ENCODE data around the gene CEACAM6.
"Not testable (repeated sequence)": the region's sequence is repeated elsewhere in the genome, so short reads cannot be mapped to it uniquely, and the experiment has no call there.

Gene CEACAM6

GRCh38 chr19:41783612-41784011 lies 28.3 kb downstream of the CEACAM6 start:
- peak in 1 of 3 donors; percentile 21 for DNase-seq
- Histone ChIP-seq H3K4me1 (ENCODE audit: control extremely low read depth in 1 of 4, control insufficient read depth in 4 of 4, insufficient read depth in 4 of 4, low read length in 3 of 4) (peaks cover 8 to 38% (median 21%) of the 10 kb centered on the region in 4 experiments), H3K27me3 (replicated peaks in 2 of 5; ENCODE audit: control insufficient read depth in 4 of 5, insufficient read depth in 5 of 5, low read length in 4 of 5) (no peaks in the 10 kb centered on the region), H3K27ac (ENCODE audit: insufficient read depth in 1 of 2, low read depth in 1 of 2, low read length in 2 of 2, poor library complexity in 1 of 2, severe bottlenecking in 2 of 2) (no peak overlapping the region), H3K36me3 (ENCODE audit: control insufficient read depth in 4 of 4, insufficient read depth in 4 of 4, low read length in 3 of 4) (no peaks in the 10 kb centered on the region), H3K9me3 (ENCODE audit: control extremely low read depth in 1 of 5, control insufficient read depth in 4 of 5, insufficient read depth in 2 of 5, low read depth in 1 of 5, low read length in 4 of 5) (no peaks in the 10 kb centered on the region), H3K4me3 (ENCODE audit: control insufficient read depth in 1 of 7, extremely low read depth in 1 of 7, insufficient read depth in 4 of 7, low read depth in 2 of 7, low read length in 6 of 7) (no peak overlapping the region)
- ChIA-PET CTCF (interaction anchor here (1.4 to 5.5 kb wide), 4 partner anchors 9 to 53 kb away, joined by 3 to 124 read pairs (median 6); partner anchors contain the start of gene CEACAM6), POLR2A (no interaction called here)
- WGBS (ENCODE audit: insufficient coverage) = 28% methylated on average over 3 of the region's 5 CpGs

GRCh38 chr19:41784312-41784711 lies 29.0 kb downstream of the CEACAM6 start:
- WGBS (ENCODE audit: insufficient coverage) = 0% methylated on average over 1 of the region's 3 CpGs
- peak overlapping the region in 2 of 7 experiments; percentile 50 to 66 for H3K4me3 ChIP-seq (ENCODE audit: control insufficient read depth in 1 of 7, extremely low read depth in 1 of 7, insufficient read depth in 4 of 7, low read depth in 2 of 7, low read length in 6 of 7)
- H3K4me1 ChIP-seq (ENCODE audit: control extremely low read depth in 1 of 4, control insufficient read depth in 4 of 4, insufficient read depth in 4 of 4, low read length in 3 of 4) = peaks cover 8 to 38% (median 21%) of the 10 kb centered on the region in 4 experiments
- ChIA-PET POLR2A (interaction anchor here (1.2 kb wide), 1 partner anchor 31 kb away, joined by 7 read pairs; no protein-coding TSS in a partner anchor), CTCF (interaction anchor here (0.8 to 5.5 kb wide), 13 partner anchors 8 to 53 kb away, joined by 3 to 124 read pairs (median 5); partner anchors contain the start of gene CEACAM6)
- H3K36me3 ChIP-seq (ENCODE audit: control insufficient read depth in 4 of 4, insufficient read depth in 4 of 4, low read length in 3 of 4) = no peaks in the 10 kb centered on the region
- H3K27ac ChIP-seq (ENCODE audit: insufficient read depth in 1 of 2, low read depth in 1 of 2, low read length in 2 of 2, poor library complexity in 1 of 2, severe bottlenecking in 2 of 2) = peak overlapping the region; percentile 2 to 21
- H3K27me3 ChIP-seq (replicated peaks in 2 of 5; ENCODE audit: control insufficient read depth in 4 of 5, insufficient read depth in 5 of 5, low read length in 4 of 5) = no peaks in the 10 kb centered on the region
- H3K9me3 ChIP-seq (ENCODE audit: control extremely low read depth in 1 of 5, control insufficient read depth in 4 of 5, insufficient read depth in 2 of 5, low read depth in 1 of 5, low read length in 4 of 5) = no peaks in the 10 kb centered on the region
- peak in 1 of 3 donors; percentile 58 for DNase-seq

GRCh38 chr19:41784743-41785142 lies 29.4 kb downstream of the CEACAM6 start:
- 0% methylated on average over 1 of the region's 4 CpGs for WGBS (ENCODE audit: insufficient coverage)
- DNase-seq = peak; percentile 82 to 93 (median 92)
- Histone ChIP-seq H3K4me3 (ENCODE audit: control insufficient read depth in 1 of 7, extremely low read depth in 1 of 7, insufficient read depth in 4 of 7, low read depth in 2 of 7, low read length in 6 of 7) (peak overlapping the region in 5 of 7 experiments; percentile 38 to 66 (median 59)), H3K36me3 (ENCODE audit: control insufficient read depth in 4 of 4, insufficient read depth in 4 of 4, low read length in 3 of 4) (no peaks in the 10 kb centered on the region), H3K27me3 (replicated peaks in 2 of 5; ENCODE audit: control insufficient read depth in 4 of 5, insufficient read depth in 5 of 5, low read length in 4 of 5) (no peaks in the 10 kb centered on the region), H3K9me3 (ENCODE audit: control extremely low read depth in 1 of 5, control insufficient read depth in 4 of 5, insufficient read depth in 2 of 5, low read depth in 1 of 5, low read length in 4 of 5) (no peaks in the 10 kb centered on the region), H3K27ac (ENCODE audit: insufficient read depth in 1 of 2, low read depth in 1 of 2, low read length in 2 of 2, poor library complexity in 1 of 2, severe bottlenecking in 2 of 2) (peak overlapping the region in 1 of 2 experiments; percentile 2), H3K4me1 (ENCODE audit: control extremely low read depth in 1 of 4, control insufficient read depth in 4 of 4, insufficient read depth in 4 of 4, low read length in 3 of 4) (peaks cover 8 to 38% (median 21%) of the 10 kb centered on the region in 4 experiments)
- ChIA-PET CTCF (interaction anchor here (0.7 to 5.5 kb wide), 16 partner anchors 8 to 78 kb away, joined by 3 to 124 read pairs (median 4); partner anchors contain the start of gene CEACAM6), POLR2A (interaction anchor here (1.2 kb wide), 1 partner anchor 31 kb away, joined by 7 read pairs; no protein-coding TSS in a partner anchor)

- Histone ChIP-seq H3K27me3 (replicated peaks in 2 of 5; ENCODE audit: control insufficient read depth in 4 of 5, insufficient read depth in 5 of 5, low read length in 4 of 5) (no peaks in the 10 kb centered on the region), H3K4me3 (ENCODE audit: control insufficient read depth in 1 of 7, extremely low read depth in 1 of 7, insufficient read depth in 4 of 7, low read depth in 2 of 7, low read length in 6 of 7) (peak overlapping the region in 6 of 7 experiments; percentile 38 to 66 (median 59)), H3K27ac (ENCODE audit: insufficient read depth in 1 of 2, low read depth in 1 of 2, low read length in 2 of 2, poor library complexity in 1 of 2, severe bottlenecking in 2 of 2) (no peak overlapping the region), H3K9me3 (ENCODE audit: control extremely low read depth in 1 of 5, control insufficient read depth in 4 of 5, insufficient read depth in 2 of 5, low read depth in 1 of 5, low read length in 4 of 5) (no peaks in the 10 kb centered on the region), H3K4me1 (ENCODE audit: control extremely low read depth in 1 of 4, control insufficient read depth in 4 of 4, insufficient read depth in 4 of 4, low read length in 3 of 4) (peaks cover 8 to 38% (median 21%) of the 10 kb centered on the region in 4 experiments), H3K36me3 (ENCODE audit: control insufficient read depth in 4 of 4, insufficient read depth in 4 of 4, low read length in 3 of 4) (no peaks in the 10 kb centered on the region)
- ChIA-PET POLR2A (interaction anchor here (1.2 kb wide), 1 partner anchor 32 kb away, joined by 7 read pairs; no protein-coding TSS in a partner anchor), CTCF (interaction anchor here (0.6 to 5.5 kb wide), 18 partner anchors 9 to 740 kb away, joined by 3 to 124 read pairs (median 4); partner anchors contain the start of gene CEACAM6)
- WGBS (ENCODE audit: insufficient coverage) = 0% methylated on average over 5 of the region's 10 CpGs
- peak; percentile 94 to 97 (median 96) for DNase-seq
Measured at GRCh38 chr19:41785653-41786052, 30.3 kb downstream of the CEACAM6 start.

GRCh38 chr19:41787055-41787454 lies 31.7 kb downstream of the CEACAM6 start:
- WGBS (ENCODE audit: insufficient coverage) = 96% methylated on average over 7 of the region's 7 CpGs
- CTCF ChIA-PET = interaction anchor here (0.5 to 5.5 kb wide), 7 partner anchors 25 to 80 kb away, joined by 3 to 124 read pairs (median 3); partner anchors contain the start of gene CEACAM6
- Histone ChIP-seq H3K27me3 (replicated peaks in 2 of 5; ENCODE audit: control insufficient read depth in 4 of 5, insufficient read depth in 5 of 5, low read length in 4 of 5) (no peaks in the 10 kb centered on the region), H3K27ac (ENCODE audit: insufficient read depth in 1 of 2, low read depth in 1 of 2, low read length in 2 of 2, poor library complexity in 1 of 2, severe bottlenecking in 2 of 2) (no peak overlapping the region), H3K9me3 (ENCODE audit: control extremely low read depth in 1 of 5, control insufficient read depth in 4 of 5, insufficient read depth in 2 of 5, low read depth in 1 of 5, low read length in 4 of 5) (no peaks in the 10 kb centered on the region), H3K36me3 (ENCODE audit: control insufficient read depth in 4 of 4, insufficient read depth in 4 of 4, low read length in 3 of 4) (no peaks in the 10 kb centered on the region), H3K4me3 (ENCODE audit: control insufficient read depth in 1 of 7, extremely low read depth in 1 of 7, insufficient read depth in 4 of 7, low read depth in 2 of 7, low read length in 6 of 7) (no peak overlapping the region), H3K4me1 (ENCODE audit: control extremely low read depth in 1 of 4, control insufficient read depth in 4 of 4, insufficient read depth in 4 of 4, low read length in 3 of 4) (peaks cover 8 to 38% (median 21%) of the 10 kb centered on the region in 4 experiments)
- no peak for DNase-seq
- POLR2A ChIA-PET = no interaction called here

GRCh38 chr19:41788518-41788917 lies 33.2 kb downstream of the CEACAM6 start:
- H3K27ac ChIP-seq (ENCODE audit: insufficient read depth in 1 of 2, low read depth in 1 of 2, low read length in 2 of 2, poor library complexity in 1 of 2, severe bottlenecking in 2 of 2); POLR2A ChIA-PET; H3K9me3 ChIP-seq (ENCODE audit: control extremely low read depth in 1 of 5, control insufficient read depth in 4 of 5, insufficient read depth in 2 of 5, low read depth in 1 of 5, low read length in 4 of 5); H3K36me3 ChIP-seq (ENCODE audit: control insufficient read depth in 4 of 4, insufficient read depth in 4 of 4, low read length in 3 of 4); H3K27me3 ChIP-seq (replicated peaks in 2 of 5; ENCODE audit: control insufficient read depth in 4 of 5, insufficient read depth in 5 of 5, low read length in 4 of 5); H3K4me3 ChIP-seq (ENCODE audit: control insufficient read depth in 1 of 7, extremely low read depth in 1 of 7, insufficient read depth in 4 of 7, low read depth in 2 of 7, low read length in 6 of 7); DNase-seq; CTCF ChIA-PET: not testable (repeated sequence)
- no CpG with 5 or more reads among the region's 1 CpG for WGBS (ENCODE audit: insufficient coverage)
- H3K4me1 ChIP-seq (ENCODE audit: control extremely low read depth in 1 of 4, control insufficient read depth in 4 of 4, insufficient read depth in 4 of 4, low read length in 3 of 4) = peaks cover 8 to 33% (median 20%) of the 10 kb centered on the region in 4 experiments

- H3K36me3 ChIP-seq (ENCODE audit: control insufficient read depth in 4 of 4, insufficient read depth in 4 of 4, low read length in 3 of 4); H3K27me3 ChIP-seq (replicated peaks in 2 of 5; ENCODE audit: control insufficient read depth in 4 of 5, insufficient read depth in 5 of 5, low read length in 4 of 5); POLR2A ChIA-PET; H3K9me3 ChIP-seq (ENCODE audit: control extremely low read depth in 1 of 5, control insufficient read depth in 4 of 5, insufficient read depth in 2 of 5, low read depth in 1 of 5, low read length in 4 of 5); H3K4me3 ChIP-seq (ENCODE audit: control insufficient read depth in 1 of 7, extremely low read depth in 1 of 7, insufficient read depth in 4 of 7, low read depth in 2 of 7, low read length in 6 of 7); H3K27ac ChIP-seq (ENCODE audit: insufficient read depth in 1 of 2, low read depth in 1 of 2, low read length in 2 of 2, poor library complexity in 1 of 2, severe bottlenecking in 2 of 2); DNase-seq: not testable (repeated sequence)
- no CpG with 5 or more reads among the region's 5 CpGs for WGBS (ENCODE audit: insufficient coverage)
- CTCF ChIA-PET = interaction anchor here (7.7 kb wide), 1 partner anchor 33 kb away, joined by 250 read pairs; no protein-coding TSS in a partner anchor
- peaks cover 8 to 29% (median 16%) of the 10 kb centered on the region in 4 experiments for H3K4me1 ChIP-seq (ENCODE audit: control extremely low read depth in 1 of 4, control insufficient read depth in 4 of 4, insufficient read depth in 4 of 4, low read length in 3 of 4)
Measured at GRCh38 chr19:41789053-41789452, 33.7 kb downstream of the CEACAM6 start.

All from common myeloid progenitor, CD34-positive (primary cell).